LHCN-M2 (cell line): ENCODE results near the gene JMJD6. TPM values are rescaled to one million over a fixed set of nuclear protein-coding genes. Genes with fewer than 3 reads are reported as not detected.

ENCODE experiments used
- DNase-seq: peaks from one replicate; pipeline ENCODE4 v3.0.0-alpha.2; 2012; ENCODE audit warnings: low read depth
- total RNA-seq: library from RNA; depleted of rRNA; stranded (reverse); fragments of >200 nt; gene quantifications from 2 replicates; pipeline ENCODE4 v1.2.3, GENCODE V29; 2014; rRNA removed

Gene JMJD6
- total RNA-seq, 1 experiment from 2014 or later: 29.3 TPM

DNA sequence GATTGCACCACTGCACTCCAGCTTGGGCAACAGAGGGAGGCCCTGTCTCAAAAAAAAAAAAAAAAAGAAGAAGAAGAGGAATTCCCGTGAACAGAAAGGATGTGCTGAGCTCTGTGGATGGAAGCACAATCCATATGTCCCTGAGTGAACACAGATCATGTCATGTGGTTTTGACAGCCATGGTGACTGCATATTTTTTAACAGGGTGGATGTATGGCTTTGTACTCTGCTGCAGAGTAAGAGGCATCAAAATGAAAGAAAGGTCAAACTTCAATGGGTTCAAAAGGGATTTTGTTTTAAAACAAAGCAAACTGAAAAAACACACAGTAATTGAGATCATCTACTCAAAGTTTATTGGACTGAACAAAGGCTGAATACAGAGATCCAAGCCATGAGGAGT, 47.2 kb downstream of the JMJD6 start:
- no peak for DNase-seq

GRCh38 chr17:76678330-76678729, 48.1 kb downstream of the JMJD6 start:
- DNase-seq: no peak

GRCh38 chr17:76677406-76677805, 49.0 kb downstream of the JMJD6 start:
- no peak for DNase-seq

DNA sequence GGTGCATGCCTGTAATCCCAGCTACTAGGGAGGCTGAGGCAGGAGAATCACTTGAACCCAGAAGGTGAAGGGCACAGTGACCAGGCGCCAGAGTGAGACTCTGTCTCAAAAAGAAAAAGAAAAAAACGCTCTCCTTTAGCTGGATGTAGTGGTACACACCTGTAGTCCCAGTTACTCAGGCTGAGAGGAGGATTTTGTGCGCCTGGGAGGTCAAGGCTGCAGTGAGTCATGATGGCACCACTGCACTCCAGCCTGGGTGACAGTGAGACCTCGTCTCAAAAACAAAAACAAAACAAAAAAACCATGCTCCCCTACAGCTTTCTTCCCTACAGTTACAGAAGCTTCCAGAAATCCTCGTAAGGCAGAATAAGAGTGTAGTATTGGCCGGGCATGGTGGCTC, 49.8 kb downstream of the JMJD6 start:
- no peak for DNase-seq

DNA sequence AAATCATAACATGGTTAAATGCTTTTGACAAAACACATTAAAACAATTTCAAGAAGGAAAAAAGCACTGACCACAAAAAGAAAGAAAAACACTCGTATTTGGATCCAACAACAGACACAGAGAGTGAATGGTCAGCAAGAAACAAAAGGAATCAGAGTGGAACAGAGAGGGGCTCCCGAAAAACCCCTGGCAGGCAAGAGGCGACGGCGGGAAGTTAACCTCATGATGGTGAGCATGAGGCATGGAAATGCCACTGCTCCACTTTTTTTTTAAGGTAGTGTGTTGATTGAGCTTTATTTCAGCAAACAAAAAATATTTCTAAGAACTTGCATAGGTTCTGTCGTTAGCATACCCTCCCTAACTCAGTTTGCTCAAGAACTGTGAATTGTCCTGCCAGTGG, 50.8 kb downstream of the JMJD6 start:
- DNase-seq: no peak

DNA sequence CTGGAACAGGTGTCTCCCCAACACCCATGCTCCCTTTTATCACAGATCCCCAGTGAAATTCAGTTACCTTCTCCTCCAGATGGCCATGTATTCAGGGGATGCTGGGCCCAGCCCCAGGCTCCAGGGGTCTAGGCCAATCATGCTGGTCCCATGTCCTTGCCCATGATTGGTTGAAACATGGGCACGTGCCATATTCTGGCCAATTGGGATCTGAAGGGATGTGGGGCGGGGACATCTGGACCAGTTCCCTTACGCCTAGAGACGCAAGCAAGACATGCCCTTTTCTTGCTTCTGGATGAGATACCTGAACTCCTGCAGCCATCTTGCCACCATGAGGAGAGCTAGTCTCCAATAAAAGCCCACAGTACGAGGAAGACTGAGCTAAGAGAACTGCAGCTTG, 51.8 kb downstream of the JMJD6 start:
- no peak for DNase-seq

DNA sequence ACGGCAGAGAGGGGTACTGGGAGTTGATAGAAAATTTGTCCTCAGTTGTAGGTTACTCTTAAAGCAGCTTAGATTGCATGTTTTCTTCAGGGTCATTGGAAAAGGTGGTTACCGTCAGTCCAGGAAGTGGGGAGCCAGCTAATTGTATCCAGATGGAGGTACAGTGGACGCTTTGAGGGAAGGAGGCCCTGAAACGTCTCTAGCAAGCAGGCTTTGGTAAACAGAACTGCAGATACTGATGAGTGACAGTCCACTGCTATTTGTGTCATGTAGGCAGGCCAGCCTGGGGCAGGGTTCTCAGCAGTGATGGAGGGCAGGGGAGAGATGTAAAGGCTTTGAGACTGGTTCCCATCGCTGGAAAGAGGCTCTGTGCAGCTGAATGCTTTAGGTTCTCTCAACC, 52.7 kb downstream of the JMJD6 start:
- no peak for DNase-seq

GRCh38 chr17:76672892-76673291, 53.5 kb downstream of the JMJD6 start:
- DNase-seq: no peak

DNA sequence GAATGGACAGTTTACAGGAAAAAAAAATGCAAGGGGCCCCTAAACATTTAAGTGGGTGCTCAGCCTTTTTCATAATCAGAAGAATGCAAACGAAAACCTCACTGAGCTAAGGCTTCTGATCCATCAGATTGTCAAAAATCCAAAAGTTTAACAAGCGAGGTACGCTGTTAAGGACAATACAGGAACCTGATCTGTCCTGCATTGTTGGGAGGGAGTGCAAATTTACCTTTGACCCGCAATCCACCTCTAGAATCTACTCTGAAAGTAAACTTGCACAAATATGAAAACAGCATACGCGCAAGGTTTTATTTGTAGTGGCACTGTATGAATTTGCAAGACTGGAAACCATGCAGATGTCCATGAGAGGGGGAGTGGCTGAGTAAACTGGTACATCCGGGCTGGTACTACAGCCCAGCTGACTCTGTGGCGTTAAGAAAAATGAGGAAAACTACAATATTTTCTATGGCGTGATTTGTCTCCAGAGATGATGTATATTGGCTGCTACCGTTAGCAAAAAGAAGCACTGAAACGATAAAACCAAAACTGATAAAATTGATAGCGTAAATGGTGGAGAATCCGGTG, 54.0 kb downstream of the JMJD6 start:
- DNase-seq: peak; percentile 51

DNA sequence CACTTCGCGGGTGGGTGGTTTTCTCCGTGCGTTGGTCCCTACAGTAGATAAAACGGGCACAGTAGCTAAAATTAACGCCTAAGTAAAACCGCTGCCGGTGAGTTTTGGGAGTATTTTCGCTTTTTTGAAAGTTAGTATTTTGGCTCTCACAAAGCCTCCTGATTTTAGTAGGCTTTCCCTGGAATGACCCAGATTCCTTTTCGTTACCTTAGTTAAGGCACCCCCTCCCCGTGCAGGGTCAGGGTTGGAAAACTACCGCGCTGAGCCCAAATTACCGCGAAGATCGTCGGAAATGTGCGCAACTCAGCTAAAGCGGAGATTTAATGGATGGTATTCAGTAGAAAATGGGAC, 54.5 kb downstream of the JMJD6 start:
- no peak for DNase-seq

DNA sequence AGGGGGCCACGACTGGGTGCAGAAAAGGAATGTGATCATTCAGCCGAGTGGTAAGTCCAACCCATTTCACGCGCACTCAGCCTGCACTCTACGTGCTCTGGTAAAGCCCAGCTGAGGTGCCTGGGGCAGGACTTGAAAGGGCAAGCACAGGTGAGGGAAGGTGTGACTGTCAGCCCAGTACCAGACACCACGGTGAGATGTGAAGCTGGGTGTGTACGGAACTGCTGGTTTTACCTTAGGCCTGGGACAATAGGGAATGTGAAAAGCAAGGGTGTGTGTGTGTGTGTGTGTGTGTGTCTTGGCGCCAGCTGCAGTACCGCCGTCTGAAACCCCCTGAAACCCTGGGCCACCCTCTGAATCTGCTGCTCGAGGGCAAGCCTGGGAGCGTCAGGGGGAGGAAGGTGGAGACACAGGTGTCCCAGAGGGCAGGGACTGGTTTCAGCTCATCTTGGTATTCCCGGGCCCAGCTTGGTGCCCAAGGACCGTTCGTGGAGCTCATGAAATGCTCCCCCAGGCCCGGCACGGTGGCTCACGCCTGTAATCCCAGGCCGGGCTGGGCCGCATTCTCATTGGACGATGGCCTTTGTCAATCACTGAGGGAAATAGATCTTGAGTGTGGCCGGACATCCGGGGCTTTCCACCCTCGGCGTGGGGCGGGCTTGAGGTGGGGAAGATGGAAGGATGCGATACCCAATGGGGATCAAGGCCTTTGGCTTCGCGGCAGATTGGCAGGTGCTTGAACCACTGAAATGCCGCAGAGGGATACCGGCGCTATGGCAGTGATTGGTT, 55.1 kb downstream of the JMJD6 start:
- peak; percentile 100 for DNase-seq

GRCh38 chr17:76670718-76671122, 55.7 kb downstream of the JMJD6 start:
- no peak for DNase-seq

GRCh38 chr17:76670020-76670717, 56.2 kb downstream of the JMJD6 start:
- DNase-seq: no peak

Other genes starting within 250 kb of the JMJD6 start
- gene RHBDF2, start 225.2 kb downstream of the JMJD6 start, total RNA-seq: 12.2 and 17.6 TPM in 2 replicates
- gene CYGB, start 188.9 kb downstream of the JMJD6 start, total RNA-seq: 3.3 and 3.7 TPM in 2 replicates
- 0.06 and 0.86 TPM in 2 replicates for gene PRCD, start 186.6 kb downstream of the JMJD6 start, total RNA-seq
- gene ST6GALNAC2, start 140.7 kb downstream of the JMJD6 start, total RNA-seq: 0.34 and 1.2 TPM in 2 replicates
- gene ST6GALNAC1, start 82.8 kb downstream of the JMJD6 start, total RNA-seq: not detected in 2 replicates
- gene MXRA7, start 15.6 kb downstream of the JMJD6 start, total RNA-seq: 470 and 568 TPM in 2 replicates
- gene METTL23, start 233 bp upstream of the JMJD6 start, total RNA-seq: 40.5 and 41.2 TPM in 2 replicates
- 387 and 481 TPM in 2 replicates for gene SRSF2, start 10.7 kb upstream of the JMJD6 start, total RNA-seq
- 30.5 and 31.0 TPM in 2 replicates for gene MFSD11, start 11.5 kb upstream of the JMJD6 start, total RNA-seq
- gene MGAT5B, start 141.8 kb upstream of the JMJD6 start, total RNA-seq: 0.06 and 0.23 TPM in 2 replicates